ENCODE results near the gene SLC16A4.

The SLC16A4 gene

GRCh38 chr1:110341872-110342331 is 48.9 kb downstream of the SLC16A4 start:
- peaks cover 4% of the 10 kb centered on the region for H3K9me3 ChIP-seq (ENCODE audit: low read length)
- H3K36me3 ChIP-seq (ENCODE audit: insufficient read depth, low read length) = peaks cover 52% of the 10 kb centered on the region
- no peaks in the 10 kb centered on the region for H3K27me3 ChIP-seq (ENCODE audit: insufficient read depth, low read length)
- H3K4me3 ChIP-seq (ENCODE audit: low read length) = peak overlapping the region; percentile 38
- H3K4me1 ChIP-seq (ENCODE audit: insufficient read depth, low read length) = peaks cover 62% of the 10 kb centered on the region
- no peak overlapping the region for H2AFZ ChIP-seq (ENCODE audit: low read depth, low read length)

- Histone ChIP-seq H3K27me3 (ENCODE audit: insufficient read depth, low read length) (no peaks in the 10 kb centered on the region), H3K36me3 (ENCODE audit: insufficient read depth, low read length) (peaks cover 46% of the 10 kb centered on the region), H2AFZ (ENCODE audit: low read depth, low read length) (no peak overlapping the region), H3K4me1 (ENCODE audit: insufficient read depth, low read length) (peaks cover 56% of the 10 kb centered on the region), H3K9me3 (ENCODE audit: low read length) (peaks cover 4% of the 10 kb centered on the region), H3K4me3 (ENCODE audit: low read length) (peak overlapping the region; percentile 38)
Measured at GRCh38 chr1:110341146-110341871, 49.5 kb downstream of the SLC16A4 start.

DNA sequence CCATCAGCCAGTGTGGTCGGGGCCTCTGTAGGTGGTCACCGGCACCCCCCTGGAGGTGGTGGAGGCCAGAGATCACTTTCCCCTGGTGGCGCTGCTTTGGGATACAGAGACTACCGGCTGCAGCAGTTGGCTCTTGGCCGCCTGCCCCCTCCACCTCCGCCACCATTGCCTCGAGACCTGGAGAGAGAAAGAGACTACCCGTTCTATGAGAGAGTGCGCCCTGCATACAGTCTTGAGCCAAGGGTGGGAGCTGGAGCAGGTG is 50.7 kb downstream of the SLC16A4 start:
- H3K36me3 ChIP-seq (ENCODE audit: insufficient read depth, low read length) = peaks cover 41% of the 10 kb centered on the region
- H3K27me3 ChIP-seq (ENCODE audit: insufficient read depth, low read length) = no peaks in the 10 kb centered on the region
- H3K4me3 ChIP-seq (ENCODE audit: low read length) = peak overlapping the region; percentile 86
- H2AFZ ChIP-seq (ENCODE audit: low read depth, low read length) = no peak overlapping the region
- H3K9me3 ChIP-seq (ENCODE audit: low read length) = peaks cover 4% of the 10 kb centered on the region
- H3K4me1 ChIP-seq (ENCODE audit: insufficient read depth, low read length) = peaks cover 49% of the 10 kb centered on the region

DNA sequence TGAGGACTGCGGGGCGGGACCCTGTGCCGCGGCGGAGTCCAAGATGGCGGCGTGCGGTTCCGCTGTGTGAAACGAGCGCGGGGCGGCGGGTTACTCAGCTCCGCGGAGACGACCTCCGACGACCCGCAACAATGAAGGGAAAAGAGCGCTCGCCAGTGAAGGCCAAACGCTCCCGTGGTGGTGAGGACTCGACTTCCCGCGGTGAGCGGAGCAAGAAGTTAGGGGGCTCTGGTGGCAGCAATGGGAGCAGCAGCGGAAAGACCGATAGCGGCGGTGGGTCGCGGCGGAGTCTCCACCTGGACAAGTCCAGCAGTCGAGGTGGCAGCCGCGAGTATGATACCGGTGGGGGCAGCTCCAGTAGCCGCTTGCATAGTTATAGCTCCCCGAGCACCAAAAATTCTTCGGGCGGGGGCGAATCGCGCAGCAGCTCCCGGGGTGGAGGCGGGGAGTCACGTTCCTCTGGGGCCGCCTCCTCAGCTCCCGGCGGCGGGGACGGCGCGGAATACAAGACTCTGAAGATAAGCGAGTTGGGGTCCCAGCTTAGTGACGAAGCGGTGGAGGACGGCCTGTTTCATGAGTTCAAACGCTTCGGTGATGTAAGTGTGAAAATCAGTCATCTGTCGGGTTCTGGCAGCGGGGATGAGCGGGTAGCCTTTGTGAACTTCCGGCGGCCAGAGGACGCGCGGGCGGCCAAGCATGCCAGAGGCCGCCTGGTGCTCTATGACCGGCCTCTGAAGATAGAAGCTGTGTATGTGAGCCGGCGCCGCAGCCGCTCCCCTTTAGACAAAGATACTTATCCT is 51.2 kb downstream of the SLC16A4 start:
- Histone ChIP-seq H3K9me3 (ENCODE audit: low read length) (peaks cover 4% of the 10 kb centered on the region), H3K36me3 (ENCODE audit: insufficient read depth, low read length) (peaks cover 36% of the 10 kb centered on the region), H2AFZ (ENCODE audit: low read depth, low read length) (peak overlapping the region; percentile 31), H3K4me1 (ENCODE audit: insufficient read depth, low read length) (peaks cover 49% of the 10 kb centered on the region), H3K4me3 (ENCODE audit: low read length) (peak overlapping the region; percentile 86), H3K27me3 (ENCODE audit: insufficient read depth, low read length) (no peaks in the 10 kb centered on the region)

- Histone ChIP-seq H3K9me3 (ENCODE audit: low read length) (peaks cover 4% of the 10 kb centered on the region), H2AFZ (ENCODE audit: low read depth, low read length) (peak within 1 kb of the TSS; percentile 90), H3K27me3 (ENCODE audit: insufficient read depth, low read length) (no peaks in the 10 kb centered on the region), H3K4me3 (ENCODE audit: low read length) (peak within 1 kb of the TSS; percentile 86), H3K4me1 (ENCODE audit: insufficient read depth, low read length) (peaks cover 45% of the 10 kb centered on the region), H3K36me3 (ENCODE audit: insufficient read depth, low read length) (peaks cover 30% of the 10 kb centered on the region)
Measured at GRCh38 chr1:110338886-110339406, 51.9 kb downstream of the SLC16A4 start, which contains the start of gene RBM15. RBM15 (plus strand) TSS chr1:110339377; CDS start chr1:110339406, 29 bp downstream.

- Histone ChIP-seq H2AFZ (ENCODE audit: low read depth, low read length) (peak overlapping the region; percentile 90), H3K4me3 (ENCODE audit: low read length) (peak overlapping the region; percentile 86), H3K9me3 (ENCODE audit: low read length) (peaks cover 4% of the 10 kb centered on the region), H3K4me1 (ENCODE audit: insufficient read depth, low read length) (peaks cover 39% of the 10 kb centered on the region), H3K36me3 (ENCODE audit: insufficient read depth, low read length) (peaks cover 24% of the 10 kb centered on the region), H3K27me3 (ENCODE audit: insufficient read depth, low read length) (no peaks in the 10 kb centered on the region)
Measured at GRCh38 chr1:110338309-110338885, 52.4 kb downstream of the SLC16A4 start.

DNA sequence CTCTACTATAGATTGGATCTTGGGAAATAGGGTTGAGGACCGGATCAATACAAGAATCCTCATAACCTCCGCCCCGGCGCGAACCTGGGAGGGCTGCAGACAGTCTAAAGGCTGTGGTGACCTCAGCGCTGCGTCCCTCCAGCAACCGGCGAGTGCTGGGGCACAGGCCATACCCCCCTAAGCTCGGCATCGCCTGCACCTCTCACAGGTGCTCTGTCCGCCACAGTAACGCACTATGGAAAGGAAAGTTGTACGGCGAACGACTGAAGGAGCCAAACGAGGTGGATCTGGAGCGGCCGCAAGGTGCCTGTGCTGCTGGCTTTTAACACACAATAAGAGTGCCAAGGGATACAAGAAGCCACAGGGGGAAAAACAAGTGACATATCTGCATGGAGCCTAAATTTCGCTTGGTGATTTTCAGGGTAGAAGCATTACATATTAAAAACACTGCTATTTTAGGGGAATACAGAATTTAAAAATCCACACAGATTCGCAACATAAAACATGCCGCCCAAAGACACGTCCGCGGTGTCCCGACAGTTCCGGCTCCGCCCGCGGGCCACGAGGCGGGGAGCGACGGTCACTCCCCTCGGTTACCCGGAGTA is 53.0 kb downstream of the SLC16A4 start:
- Histone ChIP-seq H3K27me3 (ENCODE audit: insufficient read depth, low read length) (no peaks in the 10 kb centered on the region), H3K9me3 (ENCODE audit: low read length) (peaks cover 4% of the 10 kb centered on the region), H3K4me1 (ENCODE audit: insufficient read depth, low read length) (peaks cover 33% of the 10 kb centered on the region), H3K36me3 (ENCODE audit: insufficient read depth, low read length) (peaks cover 20% of the 10 kb centered on the region), H2AFZ (ENCODE audit: low read depth, low read length) (peak overlapping the region; percentile 90), H3K4me3 (ENCODE audit: low read length) (peak overlapping the region; percentile 86)

DNA sequence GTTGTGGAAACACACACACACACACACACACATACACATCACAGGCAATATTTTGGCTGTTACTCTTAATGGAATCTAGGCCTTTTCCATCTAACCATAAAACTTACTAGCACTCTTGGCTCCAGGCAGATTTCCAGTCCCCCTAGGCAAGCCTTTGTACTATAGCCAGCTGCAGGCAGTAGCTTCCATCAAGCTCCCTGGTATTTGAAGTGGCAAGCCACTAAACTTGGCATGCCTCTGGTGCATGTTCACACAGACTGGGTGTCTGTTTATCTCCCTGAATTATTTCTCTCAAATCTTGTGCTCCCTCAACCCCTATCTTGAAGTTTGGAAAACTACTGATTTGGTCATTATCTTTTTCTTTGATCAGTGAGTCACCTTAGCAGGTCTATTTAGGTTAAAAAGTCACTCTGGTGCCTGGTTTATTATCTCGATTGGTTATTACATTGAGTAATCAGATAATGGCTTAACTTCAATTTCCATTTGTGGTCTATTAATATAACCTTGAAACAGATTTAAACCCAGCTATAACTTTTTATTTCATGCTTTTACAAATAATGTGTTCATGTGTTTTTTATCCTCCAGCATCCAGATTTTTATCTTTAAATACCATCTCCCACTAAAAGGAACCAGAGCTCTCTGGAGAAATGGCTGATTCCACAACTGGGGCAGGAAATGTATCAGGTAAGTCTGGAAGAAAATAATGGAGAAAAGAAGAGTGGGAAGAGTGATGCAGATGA is 54.4 kb downstream of the SLC16A4 start:
- H3K27me3 ChIP-seq (ENCODE audit: insufficient read depth, low read length) = no peaks in the 10 kb centered on the region
- H3K36me3 ChIP-seq (ENCODE audit: insufficient read depth, low read length) = peaks cover 9% of the 10 kb centered on the region
- peaks cover 20% of the 10 kb centered on the region for H3K4me1 ChIP-seq (ENCODE audit: insufficient read depth, low read length)
- H3K4me3 ChIP-seq (ENCODE audit: low read length) = no peak overlapping the region
- H3K9me3 ChIP-seq (ENCODE audit: low read length) = peaks cover 4% of the 10 kb centered on the region
- H2AFZ ChIP-seq (ENCODE audit: low read depth, low read length) = no peak overlapping the region

GRCh38 chr1:110335265-110335664 is 55.6 kb downstream of the SLC16A4 start:
- Histone ChIP-seq H3K4me3 (ENCODE audit: low read length) (no peak overlapping the region), H2AFZ (ENCODE audit: low read depth, low read length) (no peak overlapping the region), H3K4me1 (ENCODE audit: insufficient read depth, low read length) (peaks cover 8% of the 10 kb centered on the region), H3K36me3 (ENCODE audit: insufficient read depth, low read length) (no peaks in the 10 kb centered on the region), H3K9me3 (ENCODE audit: low read length) (no peaks in the 10 kb centered on the region), H3K27me3 (ENCODE audit: insufficient read depth, low read length) (no peaks in the 10 kb centered on the region)

- no peak overlapping the region for H3K4me3 ChIP-seq (ENCODE audit: low read length)
- no peaks in the 10 kb centered on the region for H3K4me1 ChIP-seq (ENCODE audit: insufficient read depth, low read length)
- H3K9me3 ChIP-seq (ENCODE audit: low read length) = no peaks in the 10 kb centered on the region
- H3K27me3 ChIP-seq (ENCODE audit: insufficient read depth, low read length) = no peaks in the 10 kb centered on the region
- H2AFZ ChIP-seq (ENCODE audit: low read depth, low read length) = no peak overlapping the region
- no peaks in the 10 kb centered on the region for H3K36me3 ChIP-seq (ENCODE audit: insufficient read depth, low read length)
Measured at GRCh38 chr1:110328700-110329099, 62.1 kb downstream of the SLC16A4 start.

DNA sequence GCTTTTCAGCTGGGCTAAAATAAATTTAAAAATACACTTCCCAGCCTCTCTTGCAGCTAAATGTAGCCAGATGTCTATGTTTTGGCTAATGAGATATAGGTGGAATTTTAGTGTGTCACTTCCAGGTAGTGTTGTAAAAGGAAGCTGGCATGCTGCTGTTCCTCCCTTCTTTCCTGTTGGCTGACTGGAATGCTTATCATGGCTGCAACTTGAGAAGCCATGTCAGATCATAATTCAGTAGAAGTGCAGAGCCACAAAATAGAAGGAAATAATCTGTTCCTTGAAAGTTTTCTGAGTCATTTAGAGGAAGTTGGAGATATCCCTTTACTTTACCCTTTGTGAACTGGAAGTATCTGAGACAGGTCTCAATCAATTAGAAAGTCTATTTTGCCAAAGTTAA is 62.6 kb downstream of the SLC16A4 start:
- H3K4me3 ChIP-seq (ENCODE audit: low read length) = no peak overlapping the region
- H2AFZ ChIP-seq (ENCODE audit: low read depth, low read length) = no peak overlapping the region
- no peaks in the 10 kb centered on the region for H3K4me1 ChIP-seq (ENCODE audit: insufficient read depth, low read length)
- H3K9me3 ChIP-seq (ENCODE audit: low read length) = no peaks in the 10 kb centered on the region
- no peaks in the 10 kb centered on the region for H3K36me3 ChIP-seq (ENCODE audit: insufficient read depth, low read length)
- no peaks in the 10 kb centered on the region for H3K27me3 ChIP-seq (ENCODE audit: insufficient read depth, low read length)

- Histone ChIP-seq H2AFZ (ENCODE audit: low read depth, low read length) (no peak overlapping the region), H3K4me1 (ENCODE audit: insufficient read depth, low read length) (no peaks in the 10 kb centered on the region), H3K4me3 (ENCODE audit: low read length) (no peak overlapping the region), H3K27me3 (ENCODE audit: insufficient read depth, low read length) (no peaks in the 10 kb centered on the region), H3K9me3 (ENCODE audit: low read length) (no peaks in the 10 kb centered on the region), H3K36me3 (ENCODE audit: insufficient read depth, low read length) (no peaks in the 10 kb centered on the region)
Measured at GRCh38 chr1:110326826-110327225, 64.0 kb downstream of the SLC16A4 start.
